ENCODE results near the gene EFNA1. TPM values are rescaled to one million over a fixed set of nuclear protein-coding genes. Genes with fewer than 3 reads are reported as not detected.

Gene EFNA1
- total and polyA plus RNA-seq, 2 of the 8 experiments (the other 6 are each of a cell fraction or from before 2014, with no cell fraction given) = 4.9 to 14.6 TPM

Small RNA genes lying within 50 kb of the gene (small RNA-seq; reads per million reads assigned to genes)
- not detected for gene HMGN2P18 (ENCODE audit: insufficient read depth)
- not detected for gene RF00019 (ENCODE audit: insufficient read depth)

Other genes starting within 250 kb of the EFNA1 start
- 26.5 and 30.5 TPM in 2 replicates for gene PMVK, start 191.2 kb upstream of the EFNA1 start, total RNA-seq (2021; fragmentation: NEBNext Ultra II Directional; extraction: Animal tissue kit (Norgen Biotek cat#: 25700))
- gene PMVK, start 191.2 kb upstream of the EFNA1 start, polyA plus RNA-seq (2011; rRNA removed) = 23.8 and 36.8 TPM in 2 replicates
- 17.9 and 19.8 TPM in 2 replicates for gene PBXIP1, start 171.8 kb upstream of the EFNA1 start, total RNA-seq (2021; fragmentation: NEBNext Ultra II Directional; extraction: Animal tissue kit (Norgen Biotek cat#: 25700))
- gene PBXIP1, start 171.8 kb upstream of the EFNA1 start, polyA plus RNA-seq (2011; rRNA removed) = 12.0 and 14.3 TPM in 2 replicates
- 31.6 and 32.4 TPM in 2 replicates for gene PYGO2, start 166.1 kb upstream of the EFNA1 start, total RNA-seq (2021; fragmentation: NEBNext Ultra II Directional; extraction: Animal tissue kit (Norgen Biotek cat#: 25700))
- gene PYGO2, start 166.1 kb upstream of the EFNA1 start, polyA plus RNA-seq (2011; rRNA removed) = 31.0 and 36.3 TPM in 2 replicates
- gene SHC1, start 157.1 kb upstream of the EFNA1 start, total RNA-seq (2021; fragmentation: NEBNext Ultra II Directional; extraction: Animal tissue kit (Norgen Biotek cat#: 25700)) = 204 and 212 TPM in 2 replicates
- gene SHC1, start 157.1 kb upstream of the EFNA1 start, polyA plus RNA-seq (2011; rRNA removed) = 177 and 197 TPM in 2 replicates
- 284 and 294 TPM in 2 replicates for gene CKS1B, start 153.2 kb upstream of the EFNA1 start, total RNA-seq (2021; fragmentation: NEBNext Ultra II Directional; extraction: Animal tissue kit (Norgen Biotek cat#: 25700))
- gene CKS1B, start 153.2 kb upstream of the EFNA1 start, polyA plus RNA-seq (2011; rRNA removed) = 801 and 1,025 TPM in 2 replicates
- 97.4 and 104 TPM in 2 replicates for gene FLAD1, start 144.5 kb upstream of the EFNA1 start, total RNA-seq (2021; fragmentation: NEBNext Ultra II Directional; extraction: Animal tissue kit (Norgen Biotek cat#: 25700))
- 143 and 189 TPM in 2 replicates for gene FLAD1, start 144.5 kb upstream of the EFNA1 start, polyA plus RNA-seq (2011; rRNA removed)
- gene LENEP, start 134.3 kb upstream of the EFNA1 start, total RNA-seq (2021; fragmentation: NEBNext Ultra II Directional; extraction: Animal tissue kit (Norgen Biotek cat#: 25700)) = 1.2 and 1.3 TPM in 2 replicates
- 1.1 TPM in 1 of 2 replicates, not detected in the other for gene LENEP, start 134.3 kb upstream of the EFNA1 start, polyA plus RNA-seq (2011; rRNA removed)
- gene ZBTB7B, start 125.1 kb upstream of the EFNA1 start, total RNA-seq (2021; fragmentation: NEBNext Ultra II Directional; extraction: Animal tissue kit (Norgen Biotek cat#: 25700)) = 22.1 and 24.5 TPM in 2 replicates
- gene ZBTB7B, start 125.1 kb upstream of the EFNA1 start, polyA plus RNA-seq (2011; rRNA removed) = 36.9 and 38.3 TPM in 2 replicates
- 0.43 TPM in 1 of 2 replicates, not detected in the other for gene DCST2, start 94.1 kb upstream of the EFNA1 start, total RNA-seq (2021; fragmentation: NEBNext Ultra II Directional; extraction: Animal tissue kit (Norgen Biotek cat#: 25700))
- gene DCST2, start 94.1 kb upstream of the EFNA1 start, polyA plus RNA-seq (2011; rRNA removed) = 1.7 and 2.1 TPM in 2 replicates
- not detected in 2 replicates for gene DCST1, start 94.1 kb upstream of the EFNA1 start, total RNA-seq (2021; fragmentation: NEBNext Ultra II Directional; extraction: Animal tissue kit (Norgen Biotek cat#: 25700))
- 0.03 TPM in 1 of 2 replicates, not detected in the other for gene DCST1, start 94.1 kb upstream of the EFNA1 start, polyA plus RNA-seq (2011; rRNA removed)
- 32.2 and 32.9 TPM in 2 replicates for gene ADAM15, start 76.6 kb upstream of the EFNA1 start, total RNA-seq (2021; fragmentation: NEBNext Ultra II Directional; extraction: Animal tissue kit (Norgen Biotek cat#: 25700))
- 37.6 and 51.2 TPM in 2 replicates for gene ADAM15, start 76.6 kb upstream of the EFNA1 start, polyA plus RNA-seq (2011; rRNA removed)
- 18.5 and 21.9 TPM in 2 replicates for gene EFNA4, start 64.1 kb upstream of the EFNA1 start, total RNA-seq (2021; fragmentation: NEBNext Ultra II Directional; extraction: Animal tissue kit (Norgen Biotek cat#: 25700))
- gene EFNA4, start 64.1 kb upstream of the EFNA1 start, polyA plus RNA-seq (2011; rRNA removed) = 23.2 and 23.9 TPM in 2 replicates
- gene EFNA3, start 49.0 kb upstream of the EFNA1 start, total RNA-seq (2021; fragmentation: NEBNext Ultra II Directional; extraction: Animal tissue kit (Norgen Biotek cat#: 25700)) = 10.8 and 11.6 TPM in 2 replicates
- 13.8 and 18.7 TPM in 2 replicates for gene EFNA3, start 49.0 kb upstream of the EFNA1 start, polyA plus RNA-seq (2011; rRNA removed)
- gene SLC50A1, start 8.0 kb downstream of the EFNA1 start, total RNA-seq (2021; fragmentation: NEBNext Ultra II Directional; extraction: Animal tissue kit (Norgen Biotek cat#: 25700)) = 36.5 and 41.6 TPM in 2 replicates
- 80.7 and 90.8 TPM in 2 replicates for gene SLC50A1, start 8.0 kb downstream of the EFNA1 start, polyA plus RNA-seq (2011; rRNA removed)
- gene DPM3, start 12.7 kb downstream of the EFNA1 start, total RNA-seq (2021; fragmentation: NEBNext Ultra II Directional; extraction: Animal tissue kit (Norgen Biotek cat#: 25700)) = 44.8 and 49.3 TPM in 2 replicates
- gene DPM3, start 12.7 kb downstream of the EFNA1 start, polyA plus RNA-seq (2011; rRNA removed) = 227 and 349 TPM in 2 replicates
- 146 TPM in 2 replicates for gene KRTCAP2, start 45.4 kb downstream of the EFNA1 start, total RNA-seq (2021; fragmentation: NEBNext Ultra II Directional; extraction: Animal tissue kit (Norgen Biotek cat#: 25700))
- gene KRTCAP2, start 45.4 kb downstream of the EFNA1 start, polyA plus RNA-seq (2011; rRNA removed) = 317 and 419 TPM in 2 replicates
- gene TRIM46, start 46.0 kb downstream of the EFNA1 start, total RNA-seq (2021; fragmentation: NEBNext Ultra II Directional; extraction: Animal tissue kit (Norgen Biotek cat#: 25700)) = 15.0 and 15.5 TPM in 2 replicates
- gene TRIM46, start 46.0 kb downstream of the EFNA1 start, polyA plus RNA-seq (2011; rRNA removed) = 21.6 and 34.7 TPM in 2 replicates
- gene THBS3, start 80.0 kb downstream of the EFNA1 start, total RNA-seq (2021; fragmentation: NEBNext Ultra II Directional; extraction: Animal tissue kit (Norgen Biotek cat#: 25700)) = 2.6 and 3.0 TPM in 2 replicates
- gene THBS3, start 80.0 kb downstream of the EFNA1 start, polyA plus RNA-seq (2011; rRNA removed) = 3.5 and 5.0 TPM in 2 replicates
- 47.9 and 55.0 TPM in 2 replicates for gene MTX1, start 80.8 kb downstream of the EFNA1 start, total RNA-seq (2021; fragmentation: NEBNext Ultra II Directional; extraction: Animal tissue kit (Norgen Biotek cat#: 25700))
- 131 and 161 TPM in 2 replicates for gene MTX1, start 80.8 kb downstream of the EFNA1 start, polyA plus RNA-seq (2011; rRNA removed)
- 52.2 and 55.4 TPM in 2 replicates for gene ENTREP3, start 127.6 kb downstream of the EFNA1 start, total RNA-seq (2021; fragmentation: NEBNext Ultra II Directional; extraction: Animal tissue kit (Norgen Biotek cat#: 25700))
- gene ENTREP3, start 127.6 kb downstream of the EFNA1 start, polyA plus RNA-seq (2011; rRNA removed) = 22.8 and 39.1 TPM in 2 replicates
- gene SCAMP3, start 134.5 kb downstream of the EFNA1 start, total RNA-seq (2021; fragmentation: NEBNext Ultra II Directional; extraction: Animal tissue kit (Norgen Biotek cat#: 25700)) = 48.9 and 50.0 TPM in 2 replicates
- gene SCAMP3, start 134.5 kb downstream of the EFNA1 start, polyA plus RNA-seq (2011; rRNA removed) = 143 and 151 TPM in 2 replicates
- gene CLK2, start 145.6 kb downstream of the EFNA1 start, total RNA-seq (2021; fragmentation: NEBNext Ultra II Directional; extraction: Animal tissue kit (Norgen Biotek cat#: 25700)) = 58.2 and 62.2 TPM in 2 replicates
- gene CLK2, start 145.6 kb downstream of the EFNA1 start, polyA plus RNA-seq (2011; rRNA removed) = 76.0 and 98.8 TPM in 2 replicates
- 5.5 and 6.4 TPM in 2 replicates for gene HCN3, start 149.6 kb downstream of the EFNA1 start, total RNA-seq (2021; fragmentation: NEBNext Ultra II Directional; extraction: Animal tissue kit (Norgen Biotek cat#: 25700))
- 7.3 and 8.8 TPM in 2 replicates for gene HCN3, start 149.6 kb downstream of the EFNA1 start, polyA plus RNA-seq (2011; rRNA removed)
- gene PKLR, start 173.6 kb downstream of the EFNA1 start, total RNA-seq (2021; fragmentation: NEBNext Ultra II Directional; extraction: Animal tissue kit (Norgen Biotek cat#: 25700)) = 2.3 and 2.4 TPM in 2 replicates
- gene PKLR, start 173.6 kb downstream of the EFNA1 start, polyA plus RNA-seq (2011; rRNA removed) = 7.5 and 9.9 TPM in 2 replicates
- 368 and 370 TPM in 2 replicates for gene FDPS, start 181.0 kb downstream of the EFNA1 start, total RNA-seq (2021; fragmentation: NEBNext Ultra II Directional; extraction: Animal tissue kit (Norgen Biotek cat#: 25700))
- gene FDPS, start 181.0 kb downstream of the EFNA1 start, polyA plus RNA-seq (2011; rRNA removed) = 234 and 267 TPM in 2 replicates
- 54.6 and 59.8 TPM in 2 replicates for gene RUSC1, start 193.0 kb downstream of the EFNA1 start, total RNA-seq (2021; fragmentation: NEBNext Ultra II Directional; extraction: Animal tissue kit (Norgen Biotek cat#: 25700))
- 90.4 and 117 TPM in 2 replicates for gene RUSC1, start 193.0 kb downstream of the EFNA1 start, polyA plus RNA-seq (2011; rRNA removed)

Data from H1 (cell line).